ENCODE measurements around the gene CSRNP2.
A peak's percentile ranks its signal among the peaks of the same experiment; 100 is the strongest.
"Not testable (repeated sequence)": the region's sequence is repeated elsewhere in the genome, so short reads cannot be mapped to it uniquely, and the experiment has no call there.

The CSRNP2 gene
- total RNA-seq = 34.1 to 35.8 reads per million in 2 experiments

- DNase-seq (ENCODE audit: low read depth) = peak; percentile 92
Observed at GRCh38 chr12:51083126-51083833, at the start of gene CSRNP2. Gene CSRNP2 (minus strand): TSS chr12:51083596. CDS start chr12:51076561, 7,035 bp downstream.

- no peak for DNase-seq (ENCODE audit: low read depth)
Observed at GRCh38 chr12:51132693-51133092, 49.3 kb upstream of the CSRNP2 start.

- DNase-seq (ENCODE audit: low read depth) = no peak
Observed at GRCh38 chr12:51131745-51132521, 48.5 kb upstream of the CSRNP2 start.

- no peak for DNase-seq (ENCODE audit: low read depth)
Observed at GRCh38 chr12:51128919-51129318, 45.5 kb upstream of the CSRNP2 start.

- DNase-seq (ENCODE audit: low read depth) = no peak
Observed at GRCh38 chr12:51127050-51127729, 43.8 kb upstream of the CSRNP2 start.

DNA sequence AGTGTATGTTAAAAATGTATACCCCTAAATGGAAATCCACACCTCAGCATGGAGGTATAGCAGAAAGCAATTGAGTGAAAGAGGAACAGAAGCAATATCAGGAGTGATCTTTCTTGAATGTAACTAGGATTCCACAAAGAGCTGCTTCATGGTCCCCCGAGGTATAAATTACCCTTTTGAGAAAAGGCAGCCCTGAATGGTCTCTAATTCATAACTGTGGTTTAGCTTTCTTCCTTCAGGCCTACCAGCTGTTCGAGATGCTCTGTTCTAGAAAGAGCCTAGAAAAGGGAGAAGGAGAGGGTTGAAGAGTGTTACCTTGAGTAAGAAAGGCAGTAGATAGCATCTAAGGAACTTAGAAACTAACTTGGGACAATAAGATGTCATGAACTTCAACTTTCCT lies 42.9 kb upstream of the CSRNP2 start:
- no peak for DNase-seq (ENCODE audit: low read depth)

DNA sequence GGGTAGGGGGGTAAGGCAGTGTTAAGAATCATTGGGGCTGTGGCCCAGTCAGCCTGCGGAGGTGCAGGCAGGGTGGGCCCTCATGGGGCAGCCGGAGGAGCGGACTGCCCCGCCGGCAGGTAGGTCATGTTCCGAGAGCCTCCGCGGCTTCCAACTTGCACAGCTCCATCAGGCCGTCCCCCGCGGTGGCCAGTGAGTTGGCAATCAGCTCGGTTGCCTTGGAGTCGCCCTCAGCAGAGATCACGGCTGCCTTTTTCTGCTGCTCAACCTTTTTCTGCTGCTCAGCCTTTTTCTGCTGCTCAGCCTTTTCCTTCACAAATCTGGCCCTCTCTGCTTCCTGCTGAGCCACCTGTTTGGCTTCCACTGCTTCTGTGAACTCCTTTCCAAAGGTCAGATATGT lies 41.1 kb upstream of the CSRNP2 start:
- no peak for DNase-seq (ENCODE audit: low read depth)

- no peak for DNase-seq (ENCODE audit: low read depth)
Observed at GRCh38 chr12:51122844-51123243, 39.4 kb upstream of the CSRNP2 start.

DNA sequence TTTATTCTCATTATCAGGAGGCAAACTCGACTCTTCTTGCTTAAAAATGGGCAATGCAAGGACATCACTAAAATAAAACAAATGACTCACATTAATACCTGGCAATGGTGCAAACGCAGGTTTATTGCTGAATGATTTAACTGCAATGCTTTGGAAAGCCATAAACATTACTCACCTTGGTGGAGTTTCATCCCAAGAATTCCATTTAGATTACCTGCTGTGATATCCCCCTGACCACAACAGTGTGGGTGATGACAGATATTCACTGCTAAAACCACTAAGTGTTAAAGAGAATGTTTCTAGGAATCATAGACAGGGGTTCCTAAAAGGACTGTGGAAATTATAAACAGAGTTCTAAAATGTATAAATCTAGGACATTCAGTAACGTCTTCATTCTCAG lies 35.3 kb upstream of the CSRNP2 start:
- no peak for DNase-seq (ENCODE audit: low read depth)

GRCh38 chr12:51115533-51115932 lies 32.1 kb upstream of the CSRNP2 start:
- DNase-seq (ENCODE audit: low read depth) = no peak

DNA sequence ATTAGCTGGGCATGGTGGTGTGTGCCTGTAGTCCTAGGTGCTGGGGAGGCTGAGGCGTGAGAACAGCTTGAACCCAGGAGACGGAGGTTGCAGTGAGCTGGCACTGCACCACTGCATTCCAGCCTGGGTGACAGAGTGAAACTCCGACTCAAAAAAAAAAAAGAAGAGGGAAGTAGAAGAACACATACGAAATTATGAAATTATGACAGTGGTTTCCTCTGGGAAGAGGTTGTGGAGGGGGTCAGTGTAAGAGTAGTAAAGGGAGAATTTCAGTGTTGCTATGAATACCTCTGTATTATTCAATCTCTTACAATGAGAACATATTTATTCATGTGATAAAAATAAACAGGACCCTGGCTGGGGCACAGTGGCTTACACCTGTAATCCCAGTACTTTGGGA lies 24.7 kb upstream of the CSRNP2 start:
- no peak for DNase-seq (ENCODE audit: low read depth)

DNA sequence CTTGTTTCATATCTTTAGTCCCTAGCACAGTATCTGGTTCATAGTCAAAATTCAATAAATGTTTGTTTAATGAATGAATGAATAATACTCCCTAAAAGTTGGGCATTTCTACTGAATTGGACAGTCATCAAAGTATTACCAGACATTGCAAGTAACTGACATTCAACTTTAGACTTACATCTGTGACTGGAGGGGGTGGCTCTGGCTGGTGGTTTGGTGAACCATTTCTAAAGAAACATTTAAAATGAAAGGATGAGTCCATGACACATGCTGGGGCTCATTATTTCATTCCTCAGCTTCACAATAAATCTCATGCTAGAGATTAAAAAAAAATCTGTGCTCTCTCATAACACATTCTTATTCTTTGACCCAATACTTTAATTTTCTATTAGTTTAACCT lies 20.6 kb upstream of the CSRNP2 start:
- no peak for DNase-seq (ENCODE audit: low read depth)

DNA sequence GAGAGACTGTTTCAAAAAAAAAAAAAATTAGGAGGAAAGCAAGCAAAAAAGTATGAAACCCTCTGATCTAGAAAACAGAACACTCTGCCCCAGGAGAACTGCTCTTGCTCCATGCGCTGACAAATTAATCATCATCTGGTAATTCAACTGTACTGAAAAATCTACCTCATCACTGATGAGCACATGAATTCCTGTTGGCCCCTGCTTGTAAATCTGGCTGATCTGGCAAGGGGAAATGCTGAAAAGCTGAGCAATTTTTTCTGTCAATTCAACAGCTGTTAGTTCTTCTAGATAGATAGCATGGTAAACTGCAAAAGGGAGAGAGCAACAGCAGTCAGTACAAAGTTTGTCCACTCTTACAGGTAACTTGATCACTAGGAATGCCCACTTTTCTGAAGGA lies 15.2 kb upstream of the CSRNP2 start:
- DNase-seq (ENCODE audit: low read depth) = no peak

DNA sequence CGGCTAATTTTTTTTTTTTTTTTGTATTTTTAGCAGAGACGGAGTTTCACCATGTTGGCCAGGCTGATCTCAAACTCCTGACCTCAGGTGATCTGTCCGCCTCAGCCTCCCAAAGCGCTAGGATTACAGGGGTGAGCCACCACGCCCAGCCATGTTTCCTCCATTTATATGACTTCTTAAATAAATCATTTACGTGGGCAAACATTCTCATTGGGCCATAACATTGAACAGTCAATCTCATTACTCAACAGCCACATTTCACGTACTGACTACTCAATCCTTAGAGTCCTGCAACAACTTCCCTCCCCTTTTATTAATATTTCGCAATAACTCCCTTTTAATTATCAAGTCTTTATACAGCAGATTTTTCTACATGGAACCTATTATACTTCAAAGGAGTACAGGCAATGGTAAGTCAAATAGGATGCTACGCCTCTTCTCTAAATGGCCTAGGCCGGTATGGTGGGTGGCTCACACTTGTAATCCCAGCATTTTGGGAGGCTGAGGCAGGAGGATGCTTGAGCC lies 7.4 kb upstream of the CSRNP2 start:
- DNase-seq (ENCODE audit: low read depth) = no peak

GRCh38 chr12:51087818-51088217 lies 4.4 kb upstream of the CSRNP2 start:
- no peak for DNase-seq (ENCODE audit: low read depth)

DNA sequence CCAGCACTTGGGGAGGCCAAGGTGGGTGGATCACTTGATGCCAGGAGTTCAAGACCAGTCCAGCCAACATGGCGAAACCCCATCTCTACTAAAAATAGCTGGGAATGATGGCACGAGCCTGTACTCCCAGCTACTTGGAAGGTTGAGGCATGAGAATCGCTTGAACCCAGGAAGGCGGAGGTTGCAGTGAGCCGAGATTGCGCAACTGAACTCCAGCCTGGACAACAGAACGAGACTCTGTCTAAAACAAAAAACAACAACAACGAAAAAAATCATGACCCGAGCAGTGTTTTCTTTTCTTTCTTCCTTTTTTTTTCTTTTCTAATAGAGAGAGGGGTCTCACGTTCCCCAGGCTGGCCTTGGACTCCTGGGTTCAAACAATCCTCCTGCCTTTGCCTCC lies 3.5 kb upstream of the CSRNP2 start:
- no peak for DNase-seq (ENCODE audit: low read depth)

GRCh38 chr12:51085757-51086156 lies 2.4 kb upstream of the CSRNP2 start:
- no peak for DNase-seq (ENCODE audit: low read depth)

- DNase-seq (ENCODE audit: low read depth) = no peak
Observed at GRCh38 chr12:51082561-51083125, 753 bp downstream of the CSRNP2 start.

GRCh38 chr12:51081421-51081820 lies 2.0 kb downstream of the CSRNP2 start:
- no peak for DNase-seq (ENCODE audit: low read depth)

- DNase-seq (ENCODE audit: low read depth) = no peak
Observed at GRCh38 chr12:51080136-51080535, 3.3 kb downstream of the CSRNP2 start.

DNA sequence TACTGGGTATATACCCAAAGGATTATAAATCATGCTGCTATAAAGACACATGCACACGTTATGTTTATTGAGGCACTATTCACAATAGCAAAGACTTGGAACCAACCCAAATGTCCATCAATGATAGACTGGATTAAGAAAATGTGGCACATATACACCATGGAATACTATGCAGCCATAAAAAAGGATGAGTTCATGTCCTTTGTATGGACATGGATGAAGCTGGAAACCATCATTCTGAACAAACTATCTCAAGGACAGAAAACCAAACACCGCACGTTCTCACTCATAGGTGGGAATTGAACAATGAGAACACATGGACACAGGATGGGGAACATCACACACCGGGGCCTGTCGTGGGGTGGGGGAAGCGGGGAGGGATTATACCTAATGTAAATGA lies 4.5 kb downstream of the CSRNP2 start:
- DNase-seq (ENCODE audit: low read depth) = not testable (repeated sequence)

- not testable (repeated sequence) for DNase-seq (ENCODE audit: low read depth)
Observed at GRCh38 chr12:51078346-51078745, 5.0 kb downstream of the CSRNP2 start.

Measured in T follicular helper cell (primary cell).